GM19023 (cell line): ENCODE results near the gene TUBB6.

Source experiments
- ATAC-seq: cut with Tn5 transposase; IDR thresholded peaks from one replicate; pipeline ENCODE4 v1.9.1; 2021; ENCODE audit warnings: mild to moderate bottlenecking, moderate library complexity; ENCODE audit not compliant: unreplicated experiment

The TUBB6 gene

DNA sequence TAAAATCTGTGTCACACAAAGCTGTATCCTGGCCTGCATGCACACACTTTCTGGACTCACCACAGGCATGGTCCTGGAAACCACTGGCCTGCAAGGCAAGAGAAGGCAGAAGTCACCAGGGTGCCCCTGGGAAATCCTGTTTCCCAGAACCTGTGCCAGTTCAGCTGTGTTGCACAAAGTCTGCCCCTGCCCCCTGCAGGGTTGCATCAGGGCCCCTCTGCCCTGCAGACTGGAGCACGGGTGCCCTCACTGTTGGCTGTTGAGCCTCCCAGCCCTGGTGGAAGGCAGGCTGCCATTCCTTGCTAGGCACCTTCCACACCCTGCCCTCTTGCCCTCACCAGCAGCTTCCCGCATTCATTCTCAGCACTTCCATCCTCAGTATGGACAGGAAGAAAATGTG is 18.0 kb upstream of the TUBB6 start:
- no peak for ATAC-seq

DNA sequence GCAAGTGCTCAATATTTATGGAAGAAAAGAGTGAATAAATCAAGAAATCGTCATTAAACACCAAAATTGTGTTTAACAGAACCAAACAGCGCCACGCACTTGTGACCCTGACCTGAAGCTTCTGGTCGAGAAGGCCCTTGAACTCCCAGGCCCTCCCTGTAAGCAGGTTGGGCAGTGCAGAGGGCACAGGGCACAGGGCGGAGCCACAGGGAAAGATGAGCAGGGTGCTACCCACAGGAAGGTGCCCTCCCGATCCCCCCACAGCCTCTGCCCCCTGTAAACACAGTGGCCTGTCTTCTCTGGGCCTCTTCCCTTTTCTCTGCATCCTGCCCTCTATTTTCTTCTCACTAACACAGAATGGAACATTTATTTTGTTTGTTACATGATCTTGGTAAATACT is 16.9 kb upstream of the TUBB6 start:
- ATAC-seq: no peak

DNA sequence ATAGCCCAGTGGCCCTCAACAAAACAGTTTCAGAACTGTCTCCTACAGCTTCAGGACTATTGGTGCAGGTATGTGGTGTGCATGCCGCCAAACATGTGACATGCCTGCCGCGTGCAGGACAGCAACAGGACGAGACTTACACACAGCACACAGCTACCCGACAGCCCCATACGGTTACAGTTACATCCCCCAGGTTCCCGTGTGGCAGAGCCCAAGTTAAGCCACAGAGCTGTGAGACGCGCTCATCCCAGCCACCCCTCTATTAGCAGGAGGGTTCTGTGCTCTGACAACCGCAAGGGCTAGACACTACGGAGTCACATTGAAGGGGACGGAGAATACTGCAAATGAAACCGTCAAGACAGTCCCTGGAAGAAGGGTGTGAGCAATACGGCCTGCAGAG is 16.4 kb upstream of the TUBB6 start:
- ATAC-seq: no peak

DNA sequence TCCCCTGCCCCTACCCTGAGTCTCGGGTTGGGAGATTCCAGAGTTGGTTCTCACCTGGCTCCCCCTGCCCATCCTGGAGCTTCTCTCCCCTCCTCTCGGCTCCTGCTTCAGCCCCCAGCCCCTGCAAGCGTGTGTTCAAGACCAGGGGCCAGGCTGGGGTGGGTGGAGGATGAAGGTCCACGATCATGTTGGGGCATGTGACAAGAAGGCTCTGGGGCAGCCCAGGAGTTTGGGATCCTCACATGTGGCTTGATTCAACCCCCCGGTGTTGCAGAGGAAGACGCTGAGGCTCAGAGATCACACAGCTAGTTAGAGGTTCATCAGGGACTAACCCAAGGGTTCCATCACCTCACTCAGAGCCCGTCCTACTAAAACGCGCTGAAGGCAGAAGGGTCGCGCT is 14.2 kb upstream of the TUBB6 start:
- ATAC-seq: no peak

DNA sequence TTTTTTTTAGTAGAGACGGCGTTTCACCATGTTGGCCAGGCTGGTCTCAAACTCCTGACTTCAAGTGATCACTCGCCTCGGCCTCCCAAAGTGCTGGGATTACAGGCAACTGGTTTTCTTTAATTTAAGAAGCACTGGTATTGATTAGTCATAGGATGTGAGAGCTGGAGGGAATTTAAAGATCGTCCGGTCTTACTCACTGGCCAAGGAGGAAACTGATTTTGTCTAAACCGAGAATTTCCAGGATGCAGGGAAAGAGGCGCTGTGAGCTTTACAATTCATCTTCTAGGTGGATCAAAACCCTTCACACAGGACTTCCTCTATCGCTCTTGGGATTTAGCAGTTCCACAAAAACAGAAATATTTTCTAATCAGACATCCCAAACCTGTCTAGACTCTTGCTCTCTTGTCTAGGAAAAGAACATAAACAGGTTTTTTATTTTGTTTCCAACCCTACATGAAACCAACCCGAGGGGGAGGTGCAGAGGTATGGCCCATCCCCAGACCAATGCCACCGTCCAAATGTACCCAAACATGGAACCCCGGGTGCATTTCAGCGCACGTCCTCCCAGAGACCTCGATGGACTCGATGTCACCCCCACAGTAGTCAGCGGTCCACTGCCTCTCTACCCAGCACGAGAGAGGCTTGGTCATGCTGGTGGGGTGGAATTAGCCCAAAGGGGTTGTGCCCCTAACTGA is 12.5 kb upstream of the TUBB6 start:
- no peak for ATAC-seq

DNA sequence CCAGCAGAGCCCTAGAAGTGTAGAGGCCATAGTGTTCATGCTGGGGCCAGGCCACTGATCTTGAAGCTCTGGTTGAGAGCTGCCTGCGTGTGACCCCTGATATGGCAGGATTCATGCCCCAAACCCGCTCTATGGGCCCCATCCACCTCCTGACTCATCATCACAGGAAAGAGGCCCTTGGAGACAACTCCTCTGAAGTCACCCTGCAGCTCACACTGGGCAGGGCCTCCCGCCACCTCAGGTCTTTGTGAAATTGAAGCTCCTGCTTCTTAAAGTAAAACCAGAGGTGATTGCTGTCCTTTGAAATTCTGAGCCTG is 12.0 kb upstream of the TUBB6 start:
- ATAC-seq: no peak

DNA sequence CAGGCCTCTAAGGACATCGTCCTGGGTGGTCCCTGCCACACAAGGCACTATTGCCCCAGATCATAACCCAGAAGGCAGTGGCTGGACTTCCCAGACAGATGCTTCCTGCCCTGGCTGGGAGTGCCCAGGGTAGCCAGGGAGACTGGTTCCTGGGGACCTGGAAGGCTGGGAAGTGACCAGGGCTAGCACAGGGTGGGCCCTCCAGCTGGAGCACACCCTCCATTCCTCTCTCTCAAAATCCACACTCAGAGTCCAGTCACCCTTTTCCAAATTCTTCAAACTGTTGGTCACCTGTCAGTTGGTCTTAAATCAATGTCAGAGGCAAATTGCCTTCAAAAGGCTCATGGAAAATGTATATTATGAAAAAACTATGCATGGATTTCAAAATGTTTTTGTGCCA is 11.6 kb upstream of the TUBB6 start:
- ATAC-seq: no peak

DNA sequence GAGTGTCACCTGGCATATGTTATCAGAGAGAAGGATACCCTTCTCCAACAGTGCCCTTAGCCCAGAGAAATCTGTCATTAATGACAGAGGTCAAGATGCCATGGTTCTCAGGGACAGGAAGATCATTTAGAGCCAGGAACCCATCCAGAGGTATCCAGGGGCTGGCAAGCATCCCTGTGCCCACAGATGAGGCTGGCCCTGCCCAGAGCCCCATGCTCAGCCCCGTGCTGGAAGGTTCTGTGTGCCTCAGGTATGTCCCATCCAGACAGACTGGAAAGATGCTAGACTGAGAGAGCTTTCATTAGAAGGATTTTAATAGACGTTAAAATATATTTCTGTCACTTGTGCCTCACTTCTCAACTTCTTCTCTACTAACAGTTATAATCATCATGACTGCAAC is 8.2 kb upstream of the TUBB6 start:
- no peak for ATAC-seq

DNA sequence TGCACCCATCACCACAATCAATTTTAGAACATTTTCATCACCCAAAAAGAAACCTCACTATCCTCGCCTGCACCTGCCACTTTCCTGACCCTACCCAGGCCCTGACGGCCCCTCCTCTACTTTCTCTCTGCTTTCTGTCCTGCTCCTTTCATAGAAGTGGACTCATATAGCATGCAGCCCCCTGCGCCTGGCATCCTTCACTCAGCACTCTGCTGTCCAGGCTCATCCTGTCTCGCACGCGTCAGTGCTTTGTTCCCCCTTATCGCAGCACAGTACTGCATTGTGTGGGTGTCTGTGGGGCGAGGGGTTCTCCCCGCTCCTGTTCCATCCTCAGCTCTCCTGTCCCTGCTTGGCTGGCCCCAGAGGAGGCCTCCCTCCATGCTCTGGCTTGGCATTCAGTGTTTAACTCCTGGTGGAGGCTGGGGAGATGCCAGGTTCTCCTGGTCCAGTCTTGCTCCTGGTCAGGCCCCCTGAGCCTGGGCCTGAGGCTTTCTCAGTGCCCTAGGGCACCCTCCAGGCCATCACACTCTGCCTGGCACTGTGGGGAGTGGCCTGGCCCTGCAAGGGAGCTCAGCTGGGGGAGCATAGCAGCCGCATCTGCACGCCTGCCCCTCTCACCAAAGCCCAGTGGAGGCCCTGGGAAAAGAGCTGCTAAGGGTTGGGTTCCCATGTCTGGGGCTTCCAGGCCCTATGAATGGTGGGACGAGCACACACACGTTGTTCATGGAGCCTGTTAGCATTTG is 6.6 kb upstream of the TUBB6 start:
- no peak for ATAC-seq

DNA sequence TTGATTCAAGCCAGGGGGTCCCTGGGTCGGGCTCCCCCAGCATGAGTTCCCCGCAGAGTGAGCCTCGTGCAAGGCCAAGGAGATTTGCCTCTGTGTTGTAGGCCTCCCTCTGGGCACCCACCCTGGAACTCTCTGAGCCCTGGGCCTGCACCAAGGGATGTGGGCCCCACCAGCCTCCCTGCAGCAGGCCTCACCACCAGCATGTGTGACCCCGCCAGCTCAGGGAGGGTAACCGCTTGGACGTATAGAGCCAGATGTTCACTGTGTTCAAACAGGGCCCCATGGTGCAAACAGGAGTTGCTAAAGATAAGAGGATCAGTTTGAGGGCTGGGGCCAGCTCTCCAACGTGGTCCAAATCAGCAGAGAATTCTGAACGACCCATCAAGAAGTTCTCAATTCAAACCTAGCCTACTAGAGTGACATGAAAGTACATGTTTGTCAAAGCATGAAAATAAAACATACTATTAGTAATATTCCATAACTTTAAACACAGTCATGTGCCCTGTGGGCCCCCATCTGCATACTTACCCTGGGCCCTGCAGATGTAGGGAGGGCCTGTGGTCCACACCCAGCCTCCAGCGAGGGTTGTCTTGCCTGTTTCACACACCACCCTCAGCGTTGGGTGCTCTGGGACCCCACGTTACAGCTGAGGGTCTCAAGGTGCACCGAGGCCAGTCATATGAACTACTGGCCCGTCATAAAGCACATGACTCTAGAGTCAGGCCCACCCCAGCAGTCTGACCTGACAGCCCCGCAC is 5.5 kb upstream of the TUBB6 start:
- ATAC-seq: no peak

DNA sequence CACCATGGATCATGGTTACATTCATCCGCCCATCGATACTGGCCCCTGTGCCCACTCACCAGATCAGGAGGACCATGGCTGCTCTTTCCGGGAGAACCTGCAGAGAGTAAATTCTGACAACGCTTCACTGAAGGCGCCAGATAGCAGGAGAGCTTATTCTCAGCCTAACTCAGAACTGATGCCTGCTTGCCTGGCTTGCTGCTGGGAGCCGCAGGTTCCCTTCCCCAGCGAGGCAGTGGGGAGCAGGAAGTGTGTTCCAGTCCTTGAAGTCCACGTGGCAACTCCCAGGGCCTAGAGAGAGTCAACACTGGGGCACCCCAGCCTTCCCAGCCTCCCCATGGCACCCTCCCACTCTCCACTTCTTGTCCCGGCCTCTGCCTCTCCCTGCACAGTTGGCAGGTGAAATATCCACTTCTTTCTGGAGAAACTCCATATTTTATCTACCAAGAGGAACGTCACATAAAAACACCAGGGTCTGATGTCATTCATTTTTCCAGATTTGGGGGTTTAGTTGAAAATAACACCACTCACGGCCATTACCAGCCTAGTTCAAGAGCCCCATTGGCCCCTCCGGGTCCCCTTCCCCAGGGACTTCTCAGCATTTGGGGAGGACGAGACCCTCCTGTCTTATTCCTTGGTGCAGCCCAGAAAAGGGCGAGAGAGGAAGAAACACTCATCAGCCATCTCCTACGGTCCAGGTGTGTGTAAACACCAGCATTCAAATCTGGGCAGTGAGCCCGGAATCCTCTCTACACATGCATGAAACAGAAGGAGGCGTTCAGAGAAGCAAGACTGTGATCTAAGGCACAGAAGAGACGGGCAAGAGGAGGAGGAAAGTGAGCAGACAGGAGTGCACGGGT is 3.5 kb upstream of the TUBB6 start:
- no peak for ATAC-seq

DNA sequence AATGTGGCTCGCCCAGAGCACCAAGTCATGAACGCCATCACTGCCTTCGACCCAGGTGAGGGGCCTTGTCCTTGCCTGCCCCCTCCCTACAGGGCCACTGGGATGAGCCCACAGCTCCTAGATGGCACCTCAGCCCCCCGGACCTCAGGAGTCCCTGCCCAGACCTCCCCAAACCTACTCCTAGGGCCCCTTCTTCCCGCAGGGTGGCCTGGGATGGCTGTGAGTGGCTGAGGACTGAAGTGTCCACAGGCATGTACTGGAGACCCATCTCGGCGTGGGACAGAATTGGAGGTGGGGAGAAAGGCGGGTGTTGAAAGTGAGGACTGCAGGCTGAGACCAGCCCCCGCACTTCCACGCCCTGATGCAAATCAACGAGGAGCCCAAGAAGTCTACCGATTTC is 2.8 kb upstream of the TUBB6 start:
- ATAC-seq: no peak

DNA sequence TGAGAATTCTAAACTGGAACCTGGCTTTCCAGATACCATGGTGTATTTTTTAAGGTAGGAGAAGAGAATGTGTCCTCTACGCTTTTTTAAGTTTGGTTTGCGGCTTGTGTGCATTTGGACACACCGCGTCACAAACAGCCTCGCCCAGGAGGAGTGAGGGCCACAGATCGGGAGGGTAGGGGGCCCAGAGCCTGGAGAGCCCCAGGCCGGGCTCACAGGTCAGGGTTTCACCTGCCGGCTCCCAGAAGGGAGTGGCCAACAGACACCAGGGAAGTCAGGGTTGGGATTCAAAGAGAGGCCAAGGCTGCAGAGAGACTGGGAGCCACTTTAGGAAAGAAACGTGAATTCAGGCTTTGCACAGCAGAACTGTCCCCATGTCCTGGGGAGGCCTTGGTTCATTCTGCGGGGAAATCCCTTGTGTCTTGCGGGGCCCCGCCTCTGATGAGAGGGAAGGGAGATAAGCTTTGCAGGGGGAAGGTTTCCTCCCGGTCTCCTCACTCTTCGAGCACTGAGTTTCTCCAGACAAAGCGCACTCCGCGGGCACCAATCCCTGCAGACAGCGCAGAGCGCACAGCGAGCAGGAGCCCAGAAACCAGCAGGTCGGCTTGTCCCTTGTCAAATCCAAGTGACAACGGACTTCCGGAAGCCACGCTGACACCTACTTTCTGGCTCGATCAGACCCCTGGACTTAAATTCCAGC is 2.0 kb upstream of the TUBB6 start:
- ATAC-seq: no peak

DNA sequence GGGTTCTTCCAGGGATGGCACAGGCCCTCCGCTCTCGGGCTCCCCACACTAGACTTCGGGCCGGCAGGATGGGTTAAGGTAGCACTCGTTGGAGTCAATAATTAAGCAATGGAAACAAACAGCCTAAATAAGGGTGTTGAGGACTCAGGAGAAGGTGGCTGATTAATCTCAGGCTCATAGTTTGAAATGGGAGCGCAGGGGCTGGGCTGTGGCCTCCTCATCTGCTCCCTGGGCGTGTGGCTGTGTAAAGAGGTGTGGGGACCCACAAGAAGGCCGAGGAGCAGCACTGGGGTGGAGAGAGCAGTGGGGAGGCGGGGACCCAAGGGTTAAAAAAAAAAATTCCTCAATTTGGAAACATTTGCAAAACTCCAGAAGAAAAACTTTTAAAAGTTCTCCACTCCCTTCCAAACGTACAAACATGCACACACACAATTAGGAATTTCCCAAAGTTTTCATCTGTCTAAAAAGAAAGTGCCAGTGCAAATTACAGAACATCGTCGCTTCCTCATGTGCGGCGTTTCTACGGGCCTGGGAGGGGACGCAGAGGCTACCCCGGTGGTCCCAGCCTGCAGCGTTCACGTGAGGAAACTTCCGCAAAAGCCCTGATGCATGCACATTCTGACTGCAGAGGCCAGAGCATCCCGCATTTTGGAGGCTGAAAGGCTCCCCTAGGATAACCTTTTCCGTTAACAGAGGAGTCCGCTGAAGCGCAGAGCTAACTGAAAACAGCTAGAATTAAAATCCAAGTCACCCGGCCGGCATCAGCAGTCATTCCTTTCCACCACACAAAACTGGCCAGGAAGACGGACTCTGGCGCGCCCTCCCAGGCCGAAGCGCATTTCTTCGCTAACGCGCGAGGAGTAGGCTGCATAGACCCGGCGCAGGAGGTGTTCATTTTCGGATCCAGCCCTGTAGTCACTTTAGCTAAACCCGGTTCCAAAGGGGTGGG is 1.0 kb upstream of the TUBB6 start:
- ATAC-seq: peak; percentile 18

DNA sequence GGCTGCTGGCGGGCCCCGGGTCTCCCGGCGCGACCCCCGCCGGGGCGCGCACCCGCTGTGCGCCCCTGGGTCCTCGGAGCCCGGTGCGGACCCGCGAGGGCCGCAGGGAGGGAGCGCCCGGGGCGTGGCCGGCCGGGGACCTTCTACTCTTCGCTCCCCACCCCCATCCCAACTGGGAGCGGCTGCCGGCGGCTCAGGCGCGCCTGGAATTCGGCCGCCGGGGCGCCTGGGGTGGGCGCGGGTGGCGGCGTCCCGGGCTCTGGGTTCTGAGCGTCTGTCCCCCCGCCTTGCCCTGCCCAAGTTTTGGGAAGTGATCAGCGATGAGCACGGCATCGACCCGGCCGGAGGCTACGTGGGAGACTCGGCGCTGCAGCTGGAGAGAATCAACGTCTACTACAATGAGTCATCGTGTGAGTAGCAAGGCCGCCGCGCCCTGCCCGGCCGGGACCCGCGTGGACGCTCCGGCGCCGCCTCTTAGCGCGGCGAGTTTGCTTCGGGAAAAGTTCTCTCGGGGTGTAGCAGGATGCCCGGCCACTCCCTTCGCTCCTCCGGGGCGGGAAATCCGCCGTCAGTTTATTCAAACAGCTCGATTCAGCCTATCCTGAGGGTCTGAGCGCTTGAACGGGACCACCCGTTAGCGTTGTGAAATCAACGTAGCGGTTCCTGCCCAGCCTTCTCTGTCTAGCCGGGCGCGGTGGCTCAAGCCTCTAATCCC is 502 bp downstream of the TUBB6 start:
- ATAC-seq: peak; percentile 71

DNA sequence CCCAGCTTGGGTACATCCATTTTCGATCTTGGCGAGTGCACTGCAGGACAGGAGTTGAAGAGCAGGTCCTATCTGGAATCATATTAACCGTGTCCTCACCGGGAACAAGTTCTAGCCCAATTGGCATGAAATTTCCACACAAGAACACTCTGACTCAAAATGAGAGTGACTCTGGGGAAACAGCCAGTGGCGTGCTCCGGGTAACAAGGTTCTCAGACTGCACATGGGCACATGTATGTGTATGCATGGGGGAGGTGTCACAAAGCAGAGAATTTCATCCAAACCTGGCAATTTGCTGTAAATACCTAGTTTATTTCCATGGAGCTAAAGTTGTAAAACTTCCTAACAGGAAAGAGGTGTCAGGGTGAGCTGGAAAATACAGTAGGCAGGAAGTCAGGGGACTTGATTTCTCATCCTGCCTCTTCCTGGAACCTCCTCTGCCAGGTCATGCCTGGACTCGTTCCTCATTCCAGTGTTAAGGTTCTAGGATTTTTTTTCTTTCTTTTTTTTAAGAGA is 1.7 kb downstream of the TUBB6 start:
- ATAC-seq: no peak

DNA sequence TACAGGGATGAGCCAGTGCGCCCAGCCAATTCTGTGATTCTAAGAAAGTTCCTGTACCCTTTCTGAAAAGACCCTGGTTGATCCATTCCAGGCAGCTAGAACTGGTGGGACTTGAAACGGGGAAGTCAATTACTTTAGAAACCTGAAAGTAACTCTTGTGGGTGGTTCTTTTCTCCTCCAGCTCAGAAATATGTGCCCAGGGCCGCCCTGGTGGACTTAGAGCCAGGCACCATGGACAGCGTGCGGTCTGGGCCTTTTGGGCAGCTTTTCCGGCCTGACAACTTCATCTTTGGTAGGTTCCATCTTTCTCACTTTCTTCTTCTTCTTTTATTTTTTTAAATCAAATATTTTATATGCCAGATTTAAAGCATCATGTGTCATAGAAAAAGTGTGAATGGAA is 2.7 kb downstream of the TUBB6 start:
- no peak for ATAC-seq

DNA sequence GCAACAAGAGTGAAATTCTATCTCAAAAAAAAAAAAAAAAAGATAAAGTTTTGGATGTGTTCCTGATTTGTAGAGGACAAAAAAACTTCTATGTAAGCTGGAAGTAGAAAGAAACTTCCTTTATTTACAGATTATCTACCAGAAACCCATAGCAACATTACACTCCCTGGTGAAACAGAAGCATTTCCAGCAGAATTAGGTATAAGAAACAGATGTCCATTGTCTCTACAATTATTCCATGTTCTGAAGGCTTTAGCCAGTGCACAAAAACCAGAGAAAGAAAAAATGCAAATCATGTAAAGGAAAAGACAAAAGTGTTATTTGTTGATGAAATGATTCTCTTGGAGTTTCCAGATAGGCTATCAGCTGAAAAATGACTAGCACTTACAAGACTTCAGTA is 4.9 kb downstream of the TUBB6 start:
- ATAC-seq: no peak
